Cardiac muscle cell (in vitro differentiated cells and primary cell): ENCODE results near the gene PRSS2. TPM values are rescaled to one million over a fixed set of nuclear protein-coding genes. Genes with fewer than 3 reads are reported as not detected.
"Not testable (repeated sequence)": the region's sequence is repeated elsewhere in the genome, so short reads cannot be mapped to it uniquely, and the experiment has no call there.

Experiments
- DNase-seq, 2 donors: peaks; one replicate each; pipeline versions ENCODE4 v3.0.0 to v3.0.0-alpha.2; 2010 to 2017; ENCODE audit warnings: low read depth in 1 of 2, low spot score in 1 of 2
- H3K27ac ChIP-seq: fragments of 200-600 bp; sonication (generic); 2 replicates; pipeline ENCODE4 v1.5.1; 2016
- H3K27me3 ChIP-seq: fragments of 200-600 bp; sonication (generic); 2 replicates; pipeline ENCODE4 v1.6.0; 2016; ENCODE audit warnings: control low read depth
- H3K36me3 ChIP-seq: fragments of 200-600 bp; sonication (generic); 2 replicates; pipeline ENCODE4 v1.5.1; 2016; ENCODE audit warnings: control low read depth
- H3K4me1 ChIP-seq: fragments of 200-600 bp; sonication (generic); 2 replicates; pipeline ENCODE4 v1.8.1; 2017; ENCODE audit warnings: low read depth, mild to moderate bottlenecking, mixed run types
- H3K4me3 ChIP-seq: fragments of 200-600 bp; sonication (generic); 2 replicates; pipeline ENCODE4 v1.5.1; 2016; ENCODE audit warnings: mild to moderate bottlenecking
- H3K9me3 ChIP-seq: fragments of 200-600 bp; sonication (generic); 2 replicates; pipeline ENCODE4 v1.5.1; 2017; ENCODE audit warnings: low read depth, mild to moderate bottlenecking, control low read depth
- polyA plus RNA-seq: library from polyadenylated mRNA; unstranded; fragments of >200 nt; fragmentation: Nextera tagmentation; extraction: Ambion mirVana; gene quantifications from 2 replicates; pipeline ENCODE4 v1.2.1, GENCODE V29; 2016
- total RNA-seq: library from RNA; depleted of rRNA; stranded (reverse); fragments of >200 nt; gene quantifications from 2 replicates; pipeline ENCODE4 v1.2.3, GENCODE V29; 2016
- TF ChIP-seq, protein P1 (sequence below): IDR thresholded peaks from 2 replicates; pipeline ENCODE4 v1.5.1; 2012; ENCODE audit warnings: low read depth, mild to moderate bottlenecking, low read length

The PRSS2 gene
- total and polyA plus RNA-seq, 2 experiments from 2014 or later, result not detected

- Histone ChIP-seq H3K4me3 (no peak overlapping the region), H3K36me3 (no peaks in the 10 kb centered on the region), H3K4me1 (no peaks in the 10 kb centered on the region), H3K9me3 (no peaks in the 10 kb centered on the region), H3K27ac (no peak overlapping the region), H3K27me3 (no peaks in the 10 kb centered on the region)
- DNase-seq, result no peak
- TF ChIP-seq, protein P1, sequence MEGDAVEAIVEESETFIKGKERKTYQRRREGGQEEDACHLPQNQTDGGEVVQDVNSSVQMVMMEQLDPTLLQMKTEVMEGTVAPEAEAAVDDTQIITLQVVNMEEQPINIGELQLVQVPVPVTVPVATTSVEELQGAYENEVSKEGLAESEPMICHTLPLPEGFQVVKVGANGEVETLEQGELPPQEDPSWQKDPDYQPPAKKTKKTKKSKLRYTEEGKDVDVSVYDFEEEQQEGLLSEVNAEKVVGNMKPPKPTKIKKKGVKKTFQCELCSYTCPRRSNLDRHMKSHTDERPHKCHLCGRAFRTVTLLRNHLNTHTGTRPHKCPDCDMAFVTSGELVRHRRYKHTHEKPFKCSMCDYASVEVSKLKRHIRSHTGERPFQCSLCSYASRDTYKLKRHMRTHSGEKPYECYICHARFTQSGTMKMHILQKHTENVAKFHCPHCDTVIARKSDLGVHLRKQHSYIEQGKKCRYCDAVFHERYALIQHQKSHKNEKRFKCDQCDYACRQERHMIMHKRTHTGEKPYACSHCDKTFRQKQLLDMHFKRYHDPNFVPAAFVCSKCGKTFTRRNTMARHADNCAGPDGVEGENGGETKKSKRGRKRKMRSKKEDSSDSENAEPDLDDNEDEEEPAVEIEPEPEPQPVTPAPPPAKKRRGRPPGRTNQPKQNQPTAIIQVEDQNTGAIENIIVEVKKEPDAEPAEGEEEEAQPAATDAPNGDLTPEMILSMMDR, result no peak
These were observed 15.8 kb upstream of the PRSS2 start for GRCh38 chr7:142754681-142755575.

- not testable (repeated sequence) for H3K4me1 ChIP-seq, H3K36me3 ChIP-seq, DNase-seq, H3K4me3 ChIP-seq, H3K27ac ChIP-seq, H3K9me3 ChIP-seq, H3K27me3 ChIP-seq
These were observed 12.5 kb upstream of the PRSS2 start for GRCh38 chr7:142758312-142758711.

- Histone ChIP-seq H3K4me1 (no peaks in the 10 kb centered on the region), H3K27me3 (no peaks in the 10 kb centered on the region), H3K9me3 (no peaks in the 10 kb centered on the region), H3K4me3 (no peak overlapping the region), H3K27ac (no peak overlapping the region), H3K36me3 (no peaks in the 10 kb centered on the region)
- TF ChIP-seq, protein P1, result no peak
- no peak for DNase-seq
These were observed 11.3 kb upstream of the PRSS2 start for GRCh38 chr7:142759433-142759832.

- no peaks in the 10 kb centered on the region for H3K4me1 ChIP-seq
- peak in 1 of 2 donors; percentile 34 for DNase-seq
- H3K36me3 ChIP-seq, result no peaks in the 10 kb centered on the region
- H3K27me3 ChIP-seq, result no peaks in the 10 kb centered on the region
- TF ChIP-seq, protein P1, result no peak
- no peaks in the 10 kb centered on the region for H3K9me3 ChIP-seq
- H3K4me3 ChIP-seq, result no peak overlapping the region
- no peak overlapping the region for H3K27ac ChIP-seq
These were observed 10.6 kb upstream of the PRSS2 start for GRCh38 chr7:142760071-142760642.

DNA sequence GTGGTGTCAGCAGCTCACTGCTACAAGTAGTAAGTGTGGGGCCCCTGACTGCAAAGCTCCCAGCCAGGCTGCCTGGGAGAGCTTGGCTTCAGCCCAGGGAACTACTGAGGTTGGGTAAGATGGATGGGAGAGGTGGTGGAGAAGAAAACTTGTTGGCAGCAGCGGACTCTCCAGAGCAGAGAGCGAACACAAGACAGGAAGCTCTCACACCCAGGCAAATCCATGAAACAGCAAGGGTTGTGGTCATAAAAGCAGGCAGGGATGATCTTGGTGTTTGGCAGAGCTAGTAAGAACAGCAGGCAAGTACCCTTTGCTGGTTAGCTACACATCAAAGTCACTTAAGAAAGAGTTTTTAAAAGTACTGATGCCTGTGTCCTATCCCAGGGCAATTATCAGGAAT is 9.2 kb upstream of the PRSS2 start:
- H3K4me1 ChIP-seq, H3K36me3 ChIP-seq, H3K27me3 ChIP-seq, H3K27ac ChIP-seq, H3K9me3 ChIP-seq, H3K4me3 ChIP-seq: not testable (repeated sequence)
- DNase-seq, result peak in 1 of 2 donors; percentile 20

DNA sequence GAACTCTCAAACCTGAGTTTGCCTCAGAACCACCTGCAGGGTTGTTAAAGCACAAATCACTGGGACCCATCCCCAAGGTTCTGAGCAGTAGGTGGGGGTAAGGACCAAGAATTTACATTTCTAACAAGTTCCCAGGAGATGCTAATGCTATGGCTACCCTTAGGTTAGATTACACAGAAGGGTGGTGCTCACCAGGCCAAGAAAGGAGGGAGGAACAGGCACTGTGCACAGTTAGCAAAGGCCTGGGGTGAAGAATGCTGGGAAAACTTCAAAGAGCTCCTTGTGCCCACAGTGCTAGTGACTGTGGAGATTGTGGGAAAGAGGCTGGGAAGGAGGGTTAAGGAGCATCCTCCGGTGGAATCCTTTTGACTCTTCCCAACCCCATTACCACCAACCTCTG is 8.7 kb upstream of the PRSS2 start:
- Histone ChIP-seq H3K27me3 (no peaks in the 10 kb centered on the region), H3K27ac (no peak overlapping the region), H3K36me3 (no peaks in the 10 kb centered on the region), H3K4me1 (no peaks in the 10 kb centered on the region), H3K4me3 (no peak overlapping the region), H3K9me3 (no peaks in the 10 kb centered on the region)
- TF ChIP-seq, protein P1, result no peak
- no peak for DNase-seq
